ENCODE results near the gene AMT.

GRCh38 chr3:49415931-49416601, 6.2 kb downstream of the AMT start:
- TF ChIP-seq CTCF (IDR thresholded peaks at IDR 0.05), result no peak
- TF ChIP-seq POLR2A (IDR thresholded peaks at IDR 0.05), result no peak

Measured in lower leg skin (tissue), 3 donors.